Measurements from ENCODE around the gene GK.

DNA sequence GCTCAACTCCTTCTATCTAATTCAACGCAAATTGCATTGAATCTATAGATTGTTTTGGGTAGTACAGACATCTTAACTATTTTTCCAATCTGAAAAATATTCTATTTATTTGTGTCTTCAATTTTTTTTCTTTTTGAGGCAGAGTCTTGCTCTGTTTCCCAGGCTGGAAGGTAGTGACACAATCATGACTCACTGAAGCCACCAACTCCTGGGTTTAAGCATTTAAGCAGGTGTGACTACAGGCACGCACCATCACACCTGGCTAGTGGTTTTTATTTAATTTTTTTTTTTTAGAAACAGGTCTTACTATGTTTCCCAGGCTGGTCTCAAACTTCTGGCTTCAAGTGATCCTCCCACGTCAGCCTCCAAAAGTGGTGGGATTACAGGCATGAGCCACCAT lies 98.3 kb downstream of the GK start:
- no peak for TF ChIP-seq POLR2A (IDR thresholded peaks at IDR 0.05; ENCODE audit: low read depth, low read length)
- TF ChIP-seq POLR2AphosphoS5 (IDR thresholded peaks at IDR 0.05; ENCODE audit: low read depth, low read length), result no peak
- TF ChIP-seq PAX5 (IDR thresholded peaks at IDR 0.05; ENCODE audit: insufficient read depth, low read length, severe bottlenecking), result no peak

All from GM12891 (cell line).